NCI-H2029 treated with DMSO at 0.1 percent for 48 hours (cell line): ENCODE results near the gene HHIP.

Experiments
- DNase-seq: peaks from one replicate; lab custom pipeline; 2025; lab: John Stamatoyannopoulos, UW

Gene HHIP

GRCh38 chr4:144709793-144710525, 64.0 kb downstream of the HHIP start:
- DNase-seq, result no peak

DNA sequence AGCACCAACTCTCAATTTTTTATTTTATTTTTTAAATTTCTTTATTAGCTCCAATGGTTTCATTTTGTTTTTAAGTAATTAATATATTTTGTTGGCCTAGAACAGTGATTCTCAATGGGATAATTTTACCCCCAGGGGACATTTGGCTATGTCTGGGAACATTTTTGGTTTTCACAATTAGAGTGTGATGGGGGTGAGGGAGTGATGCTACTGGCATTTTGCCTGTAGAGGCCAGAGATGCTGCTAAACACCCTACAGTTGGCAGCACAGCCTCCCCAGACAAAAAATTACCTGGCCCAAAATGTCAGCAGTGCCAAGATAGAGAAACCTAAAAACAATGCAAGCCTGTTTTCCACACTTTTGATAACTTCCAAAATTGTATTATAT, 64.6 kb downstream of the HHIP start:
- no peak for DNase-seq

GRCh38 chr4:144711700-144712456, 65.9 kb downstream of the HHIP start:
- no peak for DNase-seq

DNA sequence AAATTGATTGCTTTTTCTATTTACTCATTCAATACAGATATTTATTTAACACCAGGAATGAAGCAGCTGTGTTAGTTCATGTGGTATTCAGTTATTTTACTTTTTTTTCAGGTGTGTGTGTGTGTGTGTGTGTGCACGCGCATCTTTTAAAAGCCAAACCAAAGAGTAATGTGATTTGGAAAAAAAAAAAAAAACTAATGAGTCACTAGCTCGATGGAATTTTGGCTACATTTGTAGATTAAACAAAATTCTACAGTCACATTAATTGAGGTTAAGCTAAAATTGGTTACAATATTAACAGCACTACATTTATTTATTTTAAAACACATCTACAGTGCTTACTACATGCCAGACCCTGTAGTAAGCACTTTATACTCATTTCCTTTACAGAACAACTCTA, 66.8 kb downstream of the HHIP start:
- no peak for DNase-seq

- DNase-seq, result no peak
These were observed 68.2 kb downstream of the HHIP start for GRCh38 chr4:144714166-144714565.

DNA sequence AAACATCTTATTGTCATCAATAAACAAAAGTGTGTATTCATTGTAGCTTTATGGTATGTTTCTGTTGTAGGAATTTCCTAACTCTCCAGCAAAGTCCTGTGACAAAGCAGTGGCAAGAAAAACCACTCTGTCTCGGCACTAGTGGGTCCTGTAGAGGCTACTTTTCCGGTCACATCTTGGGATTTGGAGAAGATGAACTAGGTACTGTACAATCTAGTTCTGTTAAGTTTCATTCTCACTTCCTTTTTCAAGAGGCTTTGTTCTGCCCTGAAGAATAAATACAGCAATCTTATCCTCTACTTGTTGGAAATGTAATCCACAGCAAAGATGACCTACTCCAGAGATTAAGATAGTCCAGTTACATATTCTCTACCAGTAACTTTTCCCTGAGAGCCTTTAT, 69.3 kb downstream of the HHIP start:
- DNase-seq, result no peak

- no peak for DNase-seq
These were observed 70.8 kb downstream of the HHIP start for GRCh38 chr4:144716778-144717177.

GRCh38 chr4:144718958-144719512, 73.1 kb downstream of the HHIP start:
- DNase-seq, result no peak

DNA sequence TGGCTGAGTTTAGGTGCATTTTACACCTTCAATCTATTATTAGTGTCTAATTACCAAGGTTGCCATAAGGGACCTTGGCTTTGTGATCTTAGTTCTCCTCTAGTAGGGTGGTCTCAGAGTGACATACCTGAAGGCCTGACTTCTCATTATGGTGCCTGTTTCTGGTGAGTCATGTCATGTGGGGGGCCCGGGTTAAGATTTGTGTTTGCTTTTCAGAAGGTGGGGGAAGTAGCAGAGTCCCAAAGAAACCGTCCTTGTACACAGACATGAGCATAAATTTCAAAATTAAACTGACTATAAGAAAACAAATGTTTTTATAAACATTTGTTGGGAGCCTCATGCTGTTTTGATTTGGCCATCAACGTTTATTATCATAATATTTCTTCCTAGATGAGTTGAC, 74.5 kb downstream of the HHIP start:
- DNase-seq, result no peak

DNA sequence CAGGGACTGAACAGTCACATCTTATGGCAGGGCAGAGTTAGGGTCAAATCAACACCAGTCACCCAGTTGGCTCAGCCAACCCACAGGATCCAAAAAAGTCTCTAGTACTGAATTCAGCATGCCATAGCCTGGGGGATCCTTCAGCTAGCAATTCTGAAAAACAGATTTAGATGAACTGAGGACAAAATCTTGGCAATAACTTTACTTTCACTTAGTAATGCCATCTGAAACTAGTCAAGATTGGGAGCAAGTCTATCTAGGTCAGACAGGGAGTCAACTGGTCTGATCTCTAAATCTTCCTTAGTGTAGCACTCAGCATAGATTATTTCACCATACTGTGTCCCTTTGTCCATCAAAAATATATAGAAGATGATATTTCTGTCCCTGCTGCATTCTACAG, 76.0 kb downstream of the HHIP start:
- no peak for DNase-seq

DNA sequence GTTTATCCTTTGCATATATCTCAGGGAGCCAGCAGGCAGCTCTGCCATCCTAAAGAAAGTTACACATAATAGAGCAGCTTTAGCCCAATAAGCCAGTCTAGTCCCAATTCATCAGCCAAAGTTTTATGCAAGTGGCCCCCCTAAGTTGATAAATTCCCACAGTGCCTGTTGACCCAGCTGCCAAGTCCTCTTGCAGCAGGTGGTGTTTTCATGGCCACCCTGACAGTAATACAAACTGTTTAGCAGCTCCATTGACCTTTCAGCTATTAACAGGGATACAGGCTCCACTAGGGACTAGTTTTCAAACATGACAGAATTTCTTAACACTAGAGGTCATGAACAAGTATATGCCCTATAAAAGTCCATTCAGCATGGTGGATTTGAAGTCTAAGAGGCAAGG, 77.5 kb downstream of the HHIP start:
- no peak for DNase-seq

GRCh38 chr4:144729175-144729574, 83.2 kb downstream of the HHIP start:
- no peak for DNase-seq

- no peak for DNase-seq
These were observed 86.8 kb downstream of the HHIP start for GRCh38 chr4:144732584-144733428.

GRCh38 chr4:144733566-144733965, 87.6 kb downstream of the HHIP start:
- DNase-seq, result no peak

- DNase-seq, result no peak
These were observed 88.6 kb downstream of the HHIP start for GRCh38 chr4:144734522-144734921.

- DNase-seq, result no peak
These were observed 92.7 kb downstream of the HHIP start for GRCh38 chr4:144738649-144739048.

DNA sequence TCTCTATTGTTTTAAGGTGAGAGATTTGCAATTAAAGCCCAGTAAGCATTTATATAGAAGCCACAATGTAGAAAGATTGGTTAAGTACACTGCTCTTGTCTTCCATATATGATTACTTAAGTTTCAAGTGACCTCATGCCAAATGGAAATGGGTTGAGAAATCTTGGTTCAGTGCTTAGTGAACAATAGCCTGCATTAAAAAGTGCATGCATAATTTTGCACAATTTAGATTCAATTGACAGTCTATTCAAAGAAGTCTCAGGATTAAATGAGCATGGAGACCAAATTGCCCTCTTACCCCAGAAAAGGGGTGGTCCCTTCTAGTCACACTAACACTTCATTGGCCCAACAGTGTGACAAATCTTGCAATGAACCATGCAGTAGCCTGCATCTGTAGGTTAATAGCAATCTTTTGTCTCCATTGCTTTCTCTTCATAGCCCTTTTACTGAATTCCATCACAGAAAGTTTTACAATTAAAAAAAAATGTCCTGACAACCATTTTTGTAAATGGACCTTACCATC, 93.6 kb downstream of the HHIP start:
- DNase-seq, result no peak

GRCh38 chr4:144740316-144740715, 94.4 kb downstream of the HHIP start:
- no peak for DNase-seq

GRCh38 chr4:144748814-144749555, 103.0 kb downstream of the HHIP start:
- DNase-seq, result no peak

- no peak for DNase-seq
These were observed 104.4 kb downstream of the HHIP start for GRCh38 chr4:144750348-144750747.
